SJCRH30 (cell line): Measurements from ENCODE around the gene TAF3. TPM values are rescaled to one million over a fixed set of nuclear protein-coding genes. Genes with fewer than 3 reads are reported as not detected.
A peak's percentile ranks its signal among the peaks of the same experiment; 100 is the strongest.

Source experiments
- DNase-seq, 2 experiments: peaks; one replicate each; pipeline ENCODE4 v3.0.0-alpha.2; 2015 to 2020
- H3K27ac ChIP-seq: fragments of 250-450 bp; sonication (Bioruptor Pico); 2 replicates; pipeline ENCODE4 v1.5.1; 2020; ENCODE audit warnings: mild to moderate bottlenecking, moderate library complexity
- H3K27me3 ChIP-seq: fragments of 250-450 bp; sonication (Bioruptor Pico); 2 replicates; pipeline ENCODE4 v1.5.1; 2020; ENCODE audit warnings: mild to moderate bottlenecking, moderate library complexity
- H3K36me3 ChIP-seq: fragments of 250-450 bp; sonication (Bioruptor Pico); 2 replicates; pipeline ENCODE4 v1.5.1; 2020; ENCODE audit warnings: mild to moderate bottlenecking, moderate library complexity
- H3K4me1 ChIP-seq: fragments of 250-450 bp; sonication (Bioruptor Pico); 2 replicates; pipeline ENCODE4 v1.5.1; 2020; ENCODE audit warnings: mild to moderate bottlenecking, moderate library complexity
- H3K4me3 ChIP-seq: fragments of 250-450 bp; sonication (Bioruptor Pico); 2 replicates; pipeline ENCODE4 v1.5.1; 2020; ENCODE audit warnings: mild to moderate bottlenecking, moderate library complexity
- H3K9me3 ChIP-seq: fragments of 250-450 bp; sonication (Bioruptor Pico); replicated peaks from 2 replicates; pipeline ENCODE4 v1.5.1; 2020; ENCODE audit warnings: mild to moderate bottlenecking, moderate library complexity
- total RNA-seq: library from RNA; depleted of rRNA; stranded (reverse); fragments of >200 nt; shearing (Covaris generic); gene quantifications from 2 replicates; pipeline ENCODE4 v1.2.3, GENCODE V29; 2014

TAF3 gene
- total RNA-seq, 1 experiment from 2014 or later: 3.6 TPM

- H3K9me3 ChIP-seq: no peaks in the 10 kb centered on the region
- 0 out of 2 replicates have a peak, but pooled peaks cover 2% of the 10 kb centered on the region for H3K4me1 ChIP-seq
- H3K4me3 ChIP-seq: peak overlapping the region; percentile 59
- H3K36me3 ChIP-seq: no peaks in the 10 kb centered on the region
- H3K27me3 ChIP-seq: no peaks in the 10 kb centered on the region
- peak overlapping the region; percentile 41; the same call in 1 of the 2 replicates for H3K27ac ChIP-seq
- DNase-seq: peak in 1 of 2 experiments; percentile 22
Observed at GRCh38 chr10:8049865-8050555, 231.7 kb downstream of the TAF3 start.

- H3K4me1 ChIP-seq: 0 out of 2 replicates have a peak, but pooled peaks cover 2% of the 10 kb centered on the region
- no peaks in the 10 kb centered on the region for H3K27me3 ChIP-seq
- H3K27ac ChIP-seq: peak overlapping the region; percentile 41; the same call in 1 of the 2 replicates
- no peaks in the 10 kb centered on the region for H3K9me3 ChIP-seq
- DNase-seq: peak; percentile 65
- H3K36me3 ChIP-seq: no peaks in the 10 kb centered on the region
- H3K4me3 ChIP-seq: peak overlapping the region; percentile 59
Observed at GRCh38 chr10:8050556-8051108, 232.3 kb downstream of the TAF3 start.

- no peaks in the 10 kb centered on the region for H3K9me3 ChIP-seq
- H3K36me3 ChIP-seq: no peaks in the 10 kb centered on the region
- no peaks in the 10 kb centered on the region for H3K4me1 ChIP-seq
- H3K4me3 ChIP-seq: peak overlapping the region; percentile 59
- no peak overlapping the region for H3K27ac ChIP-seq
- DNase-seq: no peak
- H3K27me3 ChIP-seq: no peaks in the 10 kb centered on the region
Observed at GRCh38 chr10:8051109-8051821, 233.0 kb downstream of the TAF3 start.

- H3K36me3 ChIP-seq: no peaks in the 10 kb centered on the region
- H3K4me1 ChIP-seq: no peaks in the 10 kb centered on the region
- no peaks in the 10 kb centered on the region for H3K27me3 ChIP-seq
- DNase-seq: no peak
- H3K9me3 ChIP-seq: no peaks in the 10 kb centered on the region
- no peak overlapping the region for H3K4me3 ChIP-seq
- H3K27ac ChIP-seq: no peak overlapping the region
Observed at GRCh38 chr10:8051851-8052257, 233.5 kb downstream of the TAF3 start.

DNA sequence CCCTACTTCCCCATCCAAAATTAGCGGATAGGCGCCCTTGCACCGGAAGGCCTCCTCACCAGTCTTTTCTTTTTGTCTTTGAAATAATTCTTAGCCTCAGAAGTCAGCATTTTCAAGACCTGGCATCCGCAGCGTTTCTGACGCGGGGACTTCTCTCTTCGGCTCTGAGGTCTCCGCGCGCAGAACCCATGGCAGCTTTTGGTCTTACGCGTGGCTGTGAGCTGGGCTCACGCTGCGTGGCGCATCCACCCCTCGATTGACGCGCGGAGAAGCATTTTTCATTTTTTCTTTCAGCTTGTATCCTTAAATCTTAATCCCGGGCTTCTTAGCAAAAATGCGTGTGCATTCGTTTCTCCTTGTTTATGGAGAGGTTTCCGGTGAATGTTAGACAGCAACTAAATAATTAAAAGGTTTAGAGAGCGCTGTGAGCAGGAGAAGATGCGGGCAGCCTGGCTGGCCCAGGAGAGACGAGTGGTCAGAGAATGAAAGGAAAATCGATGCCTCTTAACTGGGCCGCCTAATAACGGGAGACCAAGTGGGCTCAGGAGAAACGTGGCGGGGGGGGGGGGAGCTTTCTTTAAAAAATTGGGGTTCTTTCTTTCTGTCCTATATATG lies 234.1 kb downstream of the TAF3 start:
- Histone ChIP-seq H3K27me3 (no peaks in the 10 kb centered on the region), H3K4me3 (no peak overlapping the region), H3K9me3 (no peaks in the 10 kb centered on the region), H3K4me1 (no peaks in the 10 kb centered on the region), H3K27ac (no peak overlapping the region), H3K36me3 (no peaks in the 10 kb centered on the region)
- DNase-seq: no peak

DNA sequence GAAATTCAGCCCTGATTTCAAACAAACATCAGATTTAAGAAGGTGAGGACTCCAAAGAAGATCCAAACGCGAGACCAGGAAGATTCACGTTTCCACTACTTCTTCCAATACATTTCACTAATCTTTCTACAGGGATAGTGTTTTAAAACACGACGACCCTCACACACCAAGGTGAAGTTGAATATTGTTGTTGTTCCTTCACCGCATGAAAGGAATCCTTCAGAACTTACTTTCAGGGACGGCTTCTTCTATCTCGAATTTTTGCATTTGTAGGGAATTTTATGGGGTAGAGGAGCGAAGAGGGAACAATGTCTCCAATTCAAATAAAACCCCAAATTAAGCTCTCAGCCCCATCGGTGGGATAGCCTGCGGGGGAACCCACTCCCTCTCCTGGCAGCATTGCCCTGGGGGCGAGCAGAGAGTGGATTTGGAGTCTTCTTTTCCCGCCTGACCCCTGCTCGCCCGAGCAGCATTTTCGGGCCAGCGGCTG lies 234.7 kb downstream of the TAF3 start:
- Histone ChIP-seq H3K9me3 (no peaks in the 10 kb centered on the region), H3K36me3 (no peaks in the 10 kb centered on the region), H3K27ac (no peak overlapping the region), H3K4me3 (peak overlapping the region; percentile 70), H3K4me1 (no peaks in the 10 kb centered on the region), H3K27me3 (no peaks in the 10 kb centered on the region)
- DNase-seq: no peak

- Histone ChIP-seq H3K27me3 (no peaks in the 10 kb centered on the region), H3K9me3 (no peaks in the 10 kb centered on the region), H3K27ac (peak overlapping the region; percentile 61), H3K36me3 (no peaks in the 10 kb centered on the region), H3K4me1 (no peaks in the 10 kb centered on the region), H3K4me3 (peak overlapping the region; percentile 70)
- peak; percentile 82 to 84 for DNase-seq
Observed at GRCh38 chr10:8053446-8054243, 235.3 kb downstream of the TAF3 start.

- Histone ChIP-seq H3K4me3 (peak overlapping the region; percentile 70), H3K36me3 (no peaks in the 10 kb centered on the region), H3K9me3 (no peaks in the 10 kb centered on the region), H3K4me1 (no peaks in the 10 kb centered on the region), H3K27ac (peak overlapping the region; percentile 61), H3K27me3 (no peaks in the 10 kb centered on the region)
- DNase-seq: no peak
Observed at GRCh38 chr10:8054244-8054493, 235.9 kb downstream of the TAF3 start.

DNA sequence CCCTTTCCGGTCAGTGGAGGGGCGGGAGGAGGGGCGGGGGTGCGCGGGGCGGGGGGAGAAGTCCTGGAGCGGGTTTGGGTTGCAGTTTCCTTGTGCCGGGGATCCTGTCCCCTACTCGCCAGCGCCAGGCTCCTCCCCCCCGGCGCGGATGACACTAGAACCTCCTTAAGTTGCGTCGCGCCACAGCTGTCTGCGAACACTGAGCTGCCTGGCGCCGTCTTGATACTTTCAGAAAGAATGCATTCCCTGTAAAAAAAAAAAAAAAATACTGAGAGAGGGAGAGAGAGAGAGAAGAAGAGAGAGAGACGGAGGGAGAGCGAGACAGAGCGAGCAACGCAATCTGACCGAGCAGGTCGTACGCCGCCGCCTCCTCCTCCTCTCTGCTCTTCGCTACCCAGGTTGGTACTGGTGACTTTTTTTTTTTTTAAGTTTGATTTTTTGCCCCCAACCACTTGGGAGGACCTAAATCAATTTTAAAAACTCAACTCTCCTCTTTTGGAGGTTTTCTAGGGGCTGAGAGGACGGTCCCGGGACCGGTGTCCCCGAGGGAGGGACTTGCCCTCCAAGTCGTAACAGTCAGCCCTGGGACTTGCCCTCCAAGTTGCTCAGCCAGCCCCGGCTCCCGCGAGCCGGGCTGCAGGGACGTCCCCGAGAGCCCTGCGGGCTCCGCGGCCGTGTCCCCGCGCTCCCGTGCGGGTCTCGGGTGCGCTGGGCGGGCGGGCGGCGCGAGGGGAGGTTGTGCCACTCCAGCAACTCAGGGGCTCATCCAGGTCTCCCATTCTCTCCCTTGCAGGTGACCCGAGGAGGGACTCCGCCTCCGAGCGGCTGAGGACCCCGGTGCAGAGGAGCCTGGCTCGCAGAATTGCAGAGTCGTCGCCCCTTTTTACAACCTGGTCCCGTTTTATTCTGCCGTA lies 236.4 kb downstream of the TAF3 start, which contains the start of gene GATA3:
Gene GATA3, plus strand, starts transcription at position 195 of the 914 bp plus-strand sequence. CDS start 968 bp downstream, outside the sequence.
- Histone ChIP-seq H3K27me3 (no peaks in the 10 kb centered on the region), H3K36me3 (no peaks in the 10 kb centered on the region), H3K4me3 (peak within 1 kb of the TSS; percentile 70), H3K27ac (peak within 1 kb of the TSS; percentile 61), H3K9me3 (no peaks in the 10 kb centered on the region), H3K4me1 (no peaks in the 10 kb centered on the region)
- DNase-seq: peak; percentile 74 to 78

- no peaks in the 10 kb centered on the region for H3K27me3 ChIP-seq
- no peaks in the 10 kb centered on the region for H3K9me3 ChIP-seq
- H3K36me3 ChIP-seq: no peaks in the 10 kb centered on the region
- no peak for DNase-seq
- H3K27ac ChIP-seq: no peak overlapping the region
- no peak overlapping the region; the same call in 1 of the 2 replicates for H3K4me3 ChIP-seq
- H3K4me1 ChIP-seq: no peaks in the 10 kb centered on the region
Observed at GRCh38 chr10:8055420-8056349, 237.4 kb downstream of the TAF3 start.

DNA sequence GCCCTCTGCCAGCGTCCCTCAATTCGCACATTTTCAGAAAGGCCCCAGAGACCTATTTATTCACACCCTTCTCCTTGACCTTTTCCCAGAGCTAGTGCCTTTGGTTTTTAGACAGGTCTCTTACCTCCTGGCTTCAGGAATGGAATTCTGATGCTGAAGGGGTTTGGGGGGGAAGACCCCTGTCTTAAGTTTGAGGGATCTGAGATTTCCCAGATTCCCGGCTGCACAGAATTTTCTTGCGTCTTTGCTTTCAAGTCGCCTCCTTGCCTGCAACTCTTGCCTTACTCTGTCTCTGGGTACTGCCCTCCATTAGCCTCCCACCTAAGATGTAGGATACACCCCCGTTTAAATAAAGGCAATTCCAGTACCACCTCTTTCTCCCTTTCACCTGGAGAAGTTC lies 238.1 kb downstream of the TAF3 start:
- no peaks in the 10 kb centered on the region for H3K27me3 ChIP-seq
- H3K27ac ChIP-seq: no peak overlapping the region

GRCh38 chr10:8056871-8057331 lies 238.6 kb downstream of the TAF3 start:
- no peak overlapping the region for H3K27ac ChIP-seq
- H3K4me3 ChIP-seq: no peak overlapping the region
- H3K36me3 ChIP-seq: no peaks in the 10 kb centered on the region
- no peaks in the 10 kb centered on the region for H3K9me3 ChIP-seq
- no peak for DNase-seq
- no peaks in the 10 kb centered on the region for H3K27me3 ChIP-seq
- no peaks in the 10 kb centered on the region for H3K4me1 ChIP-seq

More for the DNA sequence above, 238.1 kb downstream of the TAF3 start:
- DNase-seq: no peak
- Histone ChIP-seq H3K4me1 (no peaks in the 10 kb centered on the region), H3K9me3 (no peaks in the 10 kb centered on the region), H3K36me3 (no peaks in the 10 kb centered on the region), H3K4me3 (no peak overlapping the region)
